Coronary artery (tissue), 2 donors: ENCODE results near the gene PREPL.

ENCODE experiments used
- DNase-seq: peaks from one replicate; pipeline ENCODE4 v3.0.0-alpha.2; 2017; ENCODE audit warnings: low spot score
- H3K27ac ChIP-seq, 2 donors: fragments of 200-600 bp; sonication (generic); one replicate each; pipeline ENCODE4 v1.5.1; 2016 to 2019
- H3K4me3 ChIP-seq: fragments of 200-600 bp; sonication (generic); 2 replicates; pipeline ENCODE4 v1.5.1; 2016; ENCODE audit warnings: mild to moderate bottlenecking, moderate library complexity
- TF ChIP-seq, protein P1 (sequence below): fragments of 200-600 bp; sonication (generic); IDR thresholded peaks from one replicate; pipeline ENCODE4 v1.5.1; 2019; ENCODE audit warnings: antibody characterized with exemption

Gene PREPL

GRCh38 chr2:44328750-44329149, 32.5 kb downstream of the PREPL start:
- TF ChIP-seq, protein P1, sequence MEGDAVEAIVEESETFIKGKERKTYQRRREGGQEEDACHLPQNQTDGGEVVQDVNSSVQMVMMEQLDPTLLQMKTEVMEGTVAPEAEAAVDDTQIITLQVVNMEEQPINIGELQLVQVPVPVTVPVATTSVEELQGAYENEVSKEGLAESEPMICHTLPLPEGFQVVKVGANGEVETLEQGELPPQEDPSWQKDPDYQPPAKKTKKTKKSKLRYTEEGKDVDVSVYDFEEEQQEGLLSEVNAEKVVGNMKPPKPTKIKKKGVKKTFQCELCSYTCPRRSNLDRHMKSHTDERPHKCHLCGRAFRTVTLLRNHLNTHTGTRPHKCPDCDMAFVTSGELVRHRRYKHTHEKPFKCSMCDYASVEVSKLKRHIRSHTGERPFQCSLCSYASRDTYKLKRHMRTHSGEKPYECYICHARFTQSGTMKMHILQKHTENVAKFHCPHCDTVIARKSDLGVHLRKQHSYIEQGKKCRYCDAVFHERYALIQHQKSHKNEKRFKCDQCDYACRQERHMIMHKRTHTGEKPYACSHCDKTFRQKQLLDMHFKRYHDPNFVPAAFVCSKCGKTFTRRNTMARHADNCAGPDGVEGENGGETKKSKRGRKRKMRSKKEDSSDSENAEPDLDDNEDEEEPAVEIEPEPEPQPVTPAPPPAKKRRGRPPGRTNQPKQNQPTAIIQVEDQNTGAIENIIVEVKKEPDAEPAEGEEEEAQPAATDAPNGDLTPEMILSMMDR = no peak
- no peak for DNase-seq
- Histone ChIP-seq H3K27ac (no peak overlapping the region), H3K4me3 (no peak overlapping the region)

DNA sequence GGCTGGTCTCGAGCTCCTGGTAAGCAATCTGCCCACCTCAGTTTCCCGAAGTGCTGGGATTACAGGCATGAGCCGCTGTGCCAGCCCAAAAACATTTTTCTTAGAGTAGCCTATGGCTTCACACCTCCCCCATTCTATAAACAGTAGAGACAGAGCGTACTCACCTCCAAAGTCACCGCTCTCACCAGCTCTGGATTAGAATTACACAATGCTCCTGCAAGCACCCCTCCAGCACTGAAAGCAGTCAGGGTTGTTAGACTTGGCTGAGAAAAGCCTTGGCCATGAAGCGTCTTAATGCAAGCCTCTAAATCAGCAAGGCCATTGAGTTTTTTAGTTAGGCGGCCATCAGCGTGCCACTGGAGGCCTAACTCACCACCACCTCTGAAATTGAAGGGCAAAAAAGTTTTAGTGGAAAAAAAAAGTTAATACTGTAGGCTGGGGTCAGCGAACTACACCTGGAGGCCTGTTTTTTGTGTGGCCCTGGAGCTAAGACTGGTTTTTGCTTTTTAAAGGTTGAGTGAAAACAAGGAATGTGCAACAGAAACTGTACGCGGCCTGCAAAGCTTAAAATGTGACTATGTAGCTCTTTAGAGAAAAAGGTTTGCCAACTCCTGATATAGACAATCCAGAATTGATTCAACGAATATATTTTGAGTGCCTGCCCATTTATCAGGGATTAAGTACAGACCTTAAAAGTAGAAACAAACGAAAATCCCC, 34.6 kb downstream of the PREPL start:
- no peak for DNase-seq
- no peak overlapping the region for H3K4me3 ChIP-seq
- TF ChIP-seq, protein P1 = no peak
- no peak overlapping the region for H3K27ac ChIP-seq

DNA sequence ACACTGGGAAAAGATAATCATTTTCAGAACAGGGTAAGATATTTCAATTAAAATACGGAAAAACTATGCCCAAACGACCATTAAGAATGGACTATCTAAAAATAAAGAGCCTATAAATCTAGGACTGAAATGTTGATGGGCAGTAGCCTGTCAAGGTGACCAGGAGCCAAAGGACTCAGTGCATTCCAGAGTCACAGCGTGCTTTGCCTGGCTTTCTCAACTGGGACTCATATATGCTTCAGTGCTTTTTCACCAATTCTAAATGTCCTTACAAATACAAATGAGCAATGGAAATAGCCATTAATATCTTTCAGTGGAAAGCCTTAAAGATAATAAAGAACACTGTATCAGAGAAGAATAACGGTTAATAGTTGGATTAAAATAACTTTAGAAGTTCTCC, 35.4 kb downstream of the PREPL start:
- Histone ChIP-seq H3K27ac (no peak overlapping the region), H3K4me3 (no peak overlapping the region)
- DNase-seq = no peak
- TF ChIP-seq, protein P1 = no peak

DNA sequence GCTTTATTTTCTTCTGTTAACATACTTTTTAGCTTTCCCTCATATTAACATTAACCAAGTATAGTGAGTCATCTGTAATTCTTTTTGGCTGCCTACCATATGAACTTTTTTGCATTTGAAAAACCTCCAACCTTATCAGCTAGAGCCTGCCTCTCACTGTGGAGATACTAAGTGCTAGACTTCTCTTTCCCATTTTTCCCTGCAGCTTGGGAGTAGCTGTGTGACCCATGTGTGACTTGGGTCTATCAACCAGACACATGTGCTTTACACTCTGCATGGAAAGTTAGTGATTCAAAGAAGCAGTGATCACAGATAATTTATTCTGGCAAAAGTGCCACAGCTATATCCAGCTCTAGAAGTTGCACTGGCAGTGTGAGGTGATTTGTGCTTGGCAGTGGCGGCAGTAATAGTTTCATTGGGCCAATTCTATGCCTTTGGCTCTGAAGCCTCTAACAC, 36.3 kb downstream of the PREPL start:
- Histone ChIP-seq H3K27ac (peak overlapping the region in 1 of 2 donors; percentile 50), H3K4me3 (no peak overlapping the region)
- TF ChIP-seq, protein P1 = no peak
- no peak for DNase-seq

GRCh38 chr2:44321360-44321759, 39.9 kb downstream of the PREPL start:
- TF ChIP-seq, protein P1 = no peak
- Histone ChIP-seq H3K27ac (no peak overlapping the region), H3K4me3 (no peak overlapping the region)
- no peak for DNase-seq

DNA sequence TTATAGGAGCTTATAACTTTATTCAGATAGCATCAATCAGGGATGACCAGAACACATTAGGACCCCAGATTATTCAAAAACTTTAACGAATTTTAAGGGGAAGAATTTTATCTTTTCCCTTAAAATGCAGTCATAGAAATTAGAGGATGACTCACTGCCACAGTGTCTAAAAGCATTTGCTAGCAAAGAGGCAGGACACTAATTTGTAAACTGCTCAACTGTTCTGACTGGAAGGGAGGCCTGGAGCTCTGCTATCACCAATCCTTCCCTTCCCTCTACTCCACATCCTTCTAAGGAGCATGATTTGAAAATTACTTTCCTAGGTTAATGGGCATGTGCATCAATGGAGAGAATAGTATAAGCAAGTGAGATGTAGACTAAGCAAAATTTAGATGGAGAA, 40.5 kb downstream of the PREPL start:
- TF ChIP-seq, protein P1 = no peak
- no peak overlapping the region for H3K27ac ChIP-seq
- no peak for DNase-seq
- no peak overlapping the region for H3K4me3 ChIP-seq

GRCh38 chr2:44315945-44316344, 45.3 kb downstream of the PREPL start:
- H3K27ac ChIP-seq = no peak overlapping the region
- TF ChIP-seq, protein P1 = no peak
- no peak for DNase-seq

More at GRCh38 chr2:44315945-44316344, 45.3 kb downstream of the PREPL start:
- no peak overlapping the region for H3K4me3 ChIP-seq
